ENCODE data around the gene INSYN2B. TPM values are rescaled to one million over a fixed set of nuclear protein-coding genes. Genes with fewer than 3 reads are reported as not detected.

Gene INSYN2B
- polyA plus RNA-seq, 1 donor, result 0.05 TPM

Other genes with a start within 250 kb of the INSYN2B start
- not detected for gene FOXI1, start 125.4 kb upstream of the INSYN2B start, polyA plus RNA-seq (ENCODE audit: insufficient read length)